Activated naive CD8-positive, alpha-beta T cell treated with anti-CD3 and anti-CD28 coated beads, Interleukin-2, amount 10 ng/mL, durations not matched to agents 7 days and 5 days (primary cell): ENCODE results near the gene ARHGEF28. TPM values are rescaled to one million over a fixed set of nuclear protein-coding genes. Genes with fewer than 3 reads are reported as not detected.

Experiments used
- ATAC-seq: fragments of 150-1000 bp; cut with Tn5 transposase; one replicate; pipeline ENCODE4 v1.10.0; 2021; ENCODE audit warnings: low read depth, moderate library complexity
- POLR2A ChIA-PET: fragments of 350-600 bp; sonication (Branson Sonifier 250); formaldehyde crosslinking; loops from one replicate; lab custom pipeline; 2021; ENCODE audit warnings: antibody characterized with exemption; lab: Charles Lee
- DNase-seq: peaks from one replicate; pipeline ENCODE4 v3.0.0; 2021
- H3K27ac Mint-ChIP-seq: one replicate; pipeline ENCODE4 v1.8.0; 2022; ENCODE audit warnings: mild to moderate bottlenecking, mixed read lengths
- H3K27me3 Mint-ChIP-seq: one replicate; pipeline ENCODE4 v1.8.0; 2022; ENCODE audit warnings: mild to moderate bottlenecking, moderate library complexity, mixed read lengths
- H3K36me3 Mint-ChIP-seq: one replicate; pipeline ENCODE4 v1.8.0; 2021; ENCODE audit warnings: mild to moderate bottlenecking, mixed read lengths
- H3K4me1 Mint-ChIP-seq: one replicate; pipeline ENCODE4 v1.8.0; 2021; ENCODE audit warnings: mixed read lengths
- H3K4me3 Mint-ChIP-seq: one replicate; pipeline ENCODE4 v1.8.0; 2022; ENCODE audit warnings: mild to moderate bottlenecking, moderate library complexity, mixed read lengths
- H3K9me3 Mint-ChIP-seq: one replicate; pipeline ENCODE4 v1.8.0; 2021; ENCODE audit warnings: mixed read lengths
- total RNA-seq, 2 experiments: library from RNA; stranded (reverse); gene quantifications; one replicate each; pipeline ENCODE4 v1.2.3, GENCODE V29; 2021

The ARHGEF28 gene
- total RNA-seq, 2 experiments from 2014 or later, result 0.14 TPM; not detected in 1

DNA sequence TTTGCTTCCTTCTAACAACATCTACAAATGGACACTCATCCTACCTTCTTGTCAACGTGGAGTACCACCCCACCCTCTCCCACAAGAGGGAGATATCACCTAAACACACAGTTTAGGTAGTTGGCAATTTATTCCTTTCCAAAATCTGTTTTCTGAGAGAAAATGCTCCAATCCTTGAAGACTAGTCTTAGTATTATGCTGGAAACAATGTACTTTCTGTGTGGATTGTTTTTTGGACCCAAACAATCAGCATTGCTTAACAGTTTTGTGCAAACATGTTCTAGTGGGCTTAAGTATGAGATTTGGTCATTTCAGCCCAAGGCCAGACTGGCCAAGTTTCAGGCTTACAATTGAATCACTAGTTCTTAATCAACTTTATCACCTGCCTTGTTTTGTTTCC lies 359.1 kb downstream of the ARHGEF28 start:
- H3K27ac Mint-ChIP-seq, result no peak overlapping the region
- H3K4me1 Mint-ChIP-seq, result no peaks in the 10 kb centered on the region

DNA sequence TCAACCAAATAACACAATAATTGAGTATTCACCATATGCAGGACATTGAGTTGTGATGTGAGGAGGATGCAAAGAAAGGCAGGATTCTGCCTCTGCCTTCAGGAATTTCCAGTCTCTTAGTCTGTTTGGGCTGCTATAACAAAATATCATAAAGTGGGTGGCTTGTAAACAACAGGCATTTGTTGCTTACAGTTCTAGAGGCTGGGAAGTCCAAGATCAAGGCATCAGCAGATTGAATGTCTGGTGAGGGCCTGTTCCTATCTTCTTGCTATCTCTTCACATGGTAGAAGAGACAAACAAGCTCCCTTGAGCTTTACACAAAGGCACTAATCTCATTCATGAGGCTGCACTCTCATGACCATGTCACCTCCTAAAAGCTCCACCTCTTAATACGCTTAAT lies 360.7 kb downstream of the ARHGEF28 start:
- H3K27ac Mint-ChIP-seq, result no peak overlapping the region
- no peak for ATAC-seq
- POLR2A ChIA-PET, result no interaction called here
- H3K36me3 Mint-ChIP-seq, result no peaks in the 10 kb centered on the region
- no peak overlapping the region for H3K4me3 Mint-ChIP-seq
- H3K4me1 Mint-ChIP-seq, result no peaks in the 10 kb centered on the region
- peaks cover 5% of the 10 kb centered on the region for H3K27me3 Mint-ChIP-seq
- peaks cover 2% of the 10 kb centered on the region for H3K9me3 Mint-ChIP-seq
- DNase-seq, result no peak

More for the DNA sequence above, 359.1 kb downstream of the ARHGEF28 start:
- Mint-ChIP-seq H3K27me3 (peaks cover 5% of the 10 kb centered on the region), H3K4me3 (no peak overlapping the region), H3K9me3 (no peaks in the 10 kb centered on the region), H3K36me3 (no peaks in the 10 kb centered on the region)
- DNase-seq, result no peak
- no peak for ATAC-seq
- POLR2A ChIA-PET, result no interaction called here

DNA sequence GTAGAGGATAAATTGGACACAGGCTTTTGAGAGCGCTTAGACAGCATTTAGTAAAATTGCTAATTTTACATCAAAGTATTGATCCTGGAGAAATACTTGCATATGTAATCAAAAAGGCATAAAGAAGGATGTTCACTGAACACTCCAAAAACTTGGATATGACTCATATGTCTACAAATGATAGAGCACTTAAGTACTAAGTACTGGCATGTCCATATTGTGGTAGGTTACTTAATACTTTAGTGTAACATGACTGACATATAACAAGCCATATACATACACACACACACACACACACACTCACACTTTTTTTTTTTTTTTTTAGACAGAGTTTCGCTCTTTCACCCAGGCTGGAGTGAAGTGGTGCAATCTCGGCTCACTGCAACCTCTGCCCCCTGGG lies 361.9 kb downstream of the ARHGEF28 start:
- POLR2A ChIA-PET, result no interaction called here
- H3K4me1 Mint-ChIP-seq, result no peaks in the 10 kb centered on the region
- no peak for ATAC-seq
- no peak overlapping the region for H3K27ac Mint-ChIP-seq
- no peak overlapping the region for H3K4me3 Mint-ChIP-seq
- no peak for DNase-seq
- peaks cover 5% of the 10 kb centered on the region for H3K27me3 Mint-ChIP-seq
- H3K9me3 Mint-ChIP-seq, result peaks cover 2% of the 10 kb centered on the region
- H3K36me3 Mint-ChIP-seq, result no peaks in the 10 kb centered on the region

DNA sequence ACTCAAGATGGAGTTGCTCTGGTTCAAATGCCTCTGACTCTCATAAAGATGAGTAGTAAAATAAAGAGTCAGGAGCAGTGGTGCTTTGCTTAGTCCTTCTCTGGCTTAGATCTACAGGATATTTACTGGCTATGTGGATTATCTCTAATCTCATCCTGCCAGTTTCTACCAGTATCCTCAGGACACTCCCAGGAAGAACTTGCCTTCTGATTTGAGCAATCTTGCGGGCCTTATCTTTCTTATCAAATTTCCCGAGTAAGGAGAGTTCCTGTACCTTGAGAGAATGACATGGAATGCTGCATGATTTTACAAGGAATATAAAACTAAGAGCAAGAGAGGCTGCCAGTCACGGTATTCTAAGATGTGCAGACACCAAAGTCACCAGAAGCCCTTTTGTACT lies 364.0 kb downstream of the ARHGEF28 start:
- DNase-seq, result no peak
- Mint-ChIP-seq H3K4me1 (no peaks in the 10 kb centered on the region), H3K36me3 (no peaks in the 10 kb centered on the region), H3K27ac (no peak overlapping the region), H3K9me3 (peaks cover 3% of the 10 kb centered on the region), H3K4me3 (no peak overlapping the region), H3K27me3 (peaks cover 4% of the 10 kb centered on the region)
- no peak for ATAC-seq
- POLR2A ChIA-PET, result no interaction called here

Other genes starting within 250 kb of the ARHGEF28 start
- gene FOXD1, start 177.4 kb upstream of the ARHGEF28 start, total RNA-seq, result under 1 TPM in 1 of 2 experiments, not detected in 1; 0.14 TPM
- gene BTF3, start 127.8 kb upstream of the ARHGEF28 start, total RNA-seq, result 100 to 1,000 TPM; 658 to 664 TPM
- 10 to 100 TPM; 32.9 to 33.0 TPM for gene ANKRA2, start 60.6 kb upstream of the ARHGEF28 start, total RNA-seq
- 10 to 100 TPM; 21.6 to 22.4 TPM for gene UTP15, start 60.5 kb upstream of the ARHGEF28 start, total RNA-seq